Measurements from ENCODE around the gene VPS18.

VPS18 gene

DNA sequence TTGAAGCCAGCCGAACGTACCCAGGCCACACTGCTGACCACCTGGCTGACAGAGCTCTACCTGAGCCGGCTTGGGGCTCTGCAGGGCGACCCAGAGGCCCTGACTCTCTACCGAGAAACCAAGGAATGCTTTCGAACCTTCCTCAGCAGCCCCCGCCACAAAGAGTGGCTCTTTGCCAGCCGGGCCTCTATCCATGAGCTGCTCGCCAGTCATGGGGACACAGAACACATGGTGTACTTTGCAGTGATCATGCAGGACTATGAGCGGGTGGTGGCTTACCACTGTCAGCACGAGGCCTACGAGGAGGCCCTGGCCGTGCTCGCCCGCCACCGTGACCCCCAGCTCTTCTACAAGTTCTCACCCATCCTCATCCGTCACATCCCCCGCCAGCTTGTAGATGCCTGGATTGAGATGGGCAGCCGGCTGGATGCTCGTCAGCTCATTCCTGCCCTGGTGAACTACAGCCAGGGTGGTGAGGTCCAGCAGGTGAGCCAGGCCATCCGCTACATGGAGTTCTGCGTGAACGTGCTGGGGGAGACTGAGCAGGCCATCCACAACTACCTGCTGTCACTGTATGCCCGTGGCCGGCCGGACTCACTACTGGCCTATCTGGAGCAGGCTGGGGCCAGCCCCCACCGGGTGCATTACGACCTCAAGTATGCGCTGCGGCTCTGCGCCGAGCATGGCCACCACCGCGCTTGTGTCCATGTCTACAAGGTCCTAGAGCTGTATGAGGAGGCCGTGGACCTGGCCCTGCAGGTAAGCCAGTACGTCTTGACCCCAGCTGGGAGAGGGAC, 6.2 kb downstream of the VPS18 start:
- DNase-seq (ENCODE audit: low read depth in 2 of 2), result no peak

DNA sequence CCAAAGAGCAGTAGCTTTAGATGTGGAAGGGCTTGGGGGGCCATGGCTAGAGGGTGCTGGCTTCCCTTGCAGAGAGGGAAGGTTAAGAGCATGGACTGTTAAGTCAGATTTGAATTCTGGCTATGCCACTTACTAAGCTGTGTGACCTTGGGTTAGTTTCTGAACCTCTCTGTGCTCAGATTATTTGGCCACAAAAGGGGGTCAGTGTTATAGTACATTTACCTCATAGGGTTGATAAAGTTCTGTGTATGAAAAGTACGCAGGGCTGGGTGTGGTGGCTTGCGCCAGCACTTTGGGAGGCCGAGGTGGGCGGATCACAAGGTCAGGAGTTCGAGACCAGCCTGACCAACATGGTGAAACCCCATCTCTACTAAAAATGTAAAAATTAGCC, 6.8 kb downstream of the VPS18 start:
- DNase-seq (ENCODE audit: low read depth in 2 of 2), result no peak

DNA sequence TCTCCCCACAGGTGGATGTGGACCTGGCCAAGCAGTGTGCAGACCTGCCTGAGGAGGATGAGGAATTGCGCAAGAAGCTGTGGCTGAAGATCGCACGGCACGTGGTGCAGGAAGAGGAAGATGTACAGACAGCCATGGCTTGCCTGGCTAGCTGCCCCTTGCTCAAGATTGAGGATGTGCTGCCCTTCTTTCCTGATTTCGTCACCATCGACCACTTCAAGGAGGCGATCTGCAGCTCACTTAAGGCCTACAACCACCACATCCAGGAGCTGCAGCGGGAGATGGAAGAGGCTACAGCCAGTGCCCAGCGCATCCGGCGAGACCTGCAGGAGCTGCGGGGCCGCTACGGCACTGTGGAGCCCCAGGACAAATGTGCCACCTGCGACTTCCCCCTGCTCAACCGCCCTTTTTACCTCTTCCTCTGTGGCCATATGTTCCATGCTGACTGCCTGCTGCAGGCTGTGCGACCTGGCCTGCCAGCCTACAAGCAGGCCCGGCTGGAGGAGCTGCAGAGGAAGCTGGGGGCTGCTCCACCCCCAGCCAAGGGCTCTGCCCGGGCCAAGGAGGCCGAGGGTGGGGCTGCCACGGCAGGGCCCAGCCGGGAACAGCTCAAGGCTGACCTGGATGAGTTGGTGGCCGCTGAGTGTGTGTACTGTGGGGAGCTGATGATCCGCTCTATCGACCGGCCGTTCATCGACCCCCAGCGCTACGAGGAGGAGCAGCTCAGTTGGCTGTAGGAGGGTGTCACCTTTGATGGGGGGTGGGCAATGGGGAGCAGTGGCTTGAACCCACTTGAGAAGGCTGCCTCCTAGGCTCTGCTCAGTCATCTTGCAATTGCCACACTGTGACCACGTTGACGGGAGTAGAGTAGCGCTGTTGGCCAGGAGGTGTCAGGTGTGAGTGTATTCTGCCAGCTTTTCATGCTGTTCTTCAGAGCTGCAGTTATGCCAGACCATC, 8.6 kb downstream of the VPS18 start:
- DNase-seq (ENCODE audit: low read depth in 2 of 2), result no peak

DNA sequence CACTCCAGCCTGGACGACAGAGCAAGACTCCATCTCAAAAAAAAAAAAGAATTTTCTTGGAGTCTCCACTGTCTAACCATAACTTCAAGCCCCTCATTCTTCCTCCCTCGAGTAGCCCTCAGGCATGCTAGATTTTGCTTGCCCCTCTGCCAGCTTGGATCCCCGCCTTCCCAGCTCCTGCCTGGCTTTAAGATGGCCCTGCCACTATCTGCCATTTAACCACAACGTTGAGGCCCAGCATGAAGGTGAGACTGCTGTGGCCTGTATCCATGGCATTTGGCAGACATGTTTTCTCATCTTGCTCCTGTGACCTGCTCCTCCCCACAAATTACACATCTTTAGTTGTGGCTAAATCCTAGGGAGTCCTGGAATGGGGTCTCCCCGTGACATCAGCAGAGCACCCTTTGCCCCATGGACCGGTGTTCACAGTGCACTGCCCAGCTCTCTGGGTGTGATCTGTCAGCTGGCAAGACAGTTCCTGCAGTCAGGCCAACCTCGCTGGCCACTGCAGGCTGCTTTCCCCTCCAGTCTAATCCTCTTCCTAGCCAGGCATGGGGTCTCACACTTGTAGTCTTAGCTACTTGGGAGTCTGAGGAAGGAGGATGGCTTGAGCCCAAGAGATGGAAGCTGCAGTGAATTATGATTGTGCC, 10.4 kb downstream of the VPS18 start:
- DNase-seq (ENCODE audit: low read depth in 2 of 2), result no peak

DNA sequence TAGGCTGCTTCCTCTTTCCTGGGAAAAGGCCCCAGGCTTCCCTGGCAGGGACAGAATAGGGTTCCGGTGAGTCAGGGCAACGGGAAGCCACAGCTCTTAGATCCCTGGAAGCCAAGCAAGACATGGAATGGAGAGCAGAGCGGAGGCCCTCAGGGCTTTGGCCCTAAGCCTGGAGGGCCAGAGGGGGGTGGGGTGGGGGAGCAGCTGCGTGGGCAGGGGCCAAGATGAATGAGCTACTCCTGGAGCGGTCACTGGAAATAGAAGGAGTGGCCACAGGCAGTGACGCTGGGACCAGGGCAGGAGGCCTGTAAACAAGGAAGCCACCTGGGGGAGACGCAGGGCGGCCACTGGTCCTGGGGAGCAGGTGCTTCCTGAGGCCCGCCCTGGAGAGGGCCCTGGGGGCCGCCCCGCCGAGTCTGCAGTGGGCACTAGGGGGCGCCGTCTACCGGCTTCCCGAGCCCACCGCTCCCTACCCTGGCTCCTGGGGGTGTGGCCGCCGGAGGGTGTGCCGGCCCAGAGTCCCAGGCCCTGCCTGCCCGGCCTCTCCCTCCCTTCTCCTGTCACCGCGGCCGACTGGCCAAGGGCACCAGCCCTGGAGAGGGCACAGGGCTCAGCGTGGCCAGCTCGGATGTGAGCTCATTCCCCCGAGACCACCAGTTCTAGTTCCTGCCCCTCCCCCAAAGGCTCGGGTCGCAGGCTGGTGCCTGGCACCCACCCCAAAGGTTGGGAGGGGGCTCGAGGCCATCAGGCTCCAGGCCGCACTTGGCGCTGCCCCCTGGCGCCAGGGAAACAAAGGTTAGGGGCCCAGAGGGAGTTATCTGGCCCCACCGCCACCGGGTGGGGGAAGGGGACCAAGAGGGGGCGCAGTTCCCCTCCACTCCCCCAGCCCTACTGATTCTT, 12.1 kb downstream of the VPS18 start:
- peak; percentile 59 to 78 for DNase-seq (ENCODE audit: low read depth in 2 of 2)

DNA sequence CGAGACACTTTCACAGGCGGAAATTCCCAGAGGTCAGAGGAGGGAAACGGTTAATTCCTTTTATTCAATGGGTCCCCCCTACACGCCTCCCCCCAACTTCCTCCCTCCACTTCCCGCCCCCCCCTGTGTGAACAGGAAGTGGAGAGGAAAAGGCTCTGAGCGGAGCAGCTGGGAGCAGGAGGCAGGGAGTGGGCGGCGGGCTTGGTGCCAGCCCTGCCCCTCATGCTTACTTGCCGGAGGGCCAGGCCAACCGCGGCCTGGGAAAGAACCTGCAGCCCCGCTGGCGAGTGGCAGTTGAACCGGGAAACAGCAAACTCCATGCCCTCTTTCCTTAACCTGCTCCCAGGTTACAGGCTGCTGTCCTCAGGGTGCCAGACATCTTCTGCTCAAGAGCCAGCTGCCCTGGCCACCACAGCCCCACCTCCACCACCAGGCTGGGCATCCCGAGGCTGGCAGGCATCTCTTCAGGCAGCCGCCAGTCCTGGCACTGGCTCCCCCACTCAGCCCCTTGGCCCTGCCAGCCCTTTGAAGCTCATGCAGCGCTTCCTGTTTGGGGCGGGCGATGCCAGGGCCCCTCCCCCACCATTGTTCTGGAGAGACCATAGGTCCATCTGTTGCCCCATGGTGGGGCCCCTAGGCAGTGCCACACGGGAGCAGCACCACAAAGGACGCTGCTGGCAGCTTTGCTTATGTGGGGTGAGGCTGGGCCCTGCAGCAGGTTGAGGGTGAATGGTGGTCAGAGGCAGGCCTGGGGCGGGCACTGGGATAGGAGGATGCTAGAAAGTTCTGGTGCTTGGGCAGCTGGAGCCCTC, 12.9 kb downstream of the VPS18 start:
- DNase-seq (ENCODE audit: low read depth in 2 of 2), result peak in 1 of 2 experiments; percentile 39

DNA sequence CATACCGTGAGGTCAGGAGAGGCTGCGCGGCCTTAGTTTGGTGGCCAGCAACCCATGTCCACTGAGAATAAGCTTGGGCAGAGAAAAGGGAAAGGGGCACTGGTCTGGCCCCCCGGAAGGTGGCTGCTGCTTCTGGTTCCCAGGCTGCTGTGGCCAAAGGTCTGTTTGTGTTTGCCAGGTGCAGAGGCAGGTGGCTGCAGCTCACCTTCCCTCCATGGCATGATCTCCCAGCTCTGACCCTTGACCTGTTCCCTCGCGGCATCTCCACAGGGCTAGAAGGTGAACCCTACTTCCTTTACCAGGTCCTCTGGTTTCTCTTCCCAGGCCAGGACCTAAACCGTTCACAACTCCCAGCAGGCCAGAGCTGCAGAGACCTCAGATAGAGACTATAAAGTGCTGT, 13.8 kb downstream of the VPS18 start:
- DNase-seq (ENCODE audit: low read depth in 2 of 2), result no peak

DNA sequence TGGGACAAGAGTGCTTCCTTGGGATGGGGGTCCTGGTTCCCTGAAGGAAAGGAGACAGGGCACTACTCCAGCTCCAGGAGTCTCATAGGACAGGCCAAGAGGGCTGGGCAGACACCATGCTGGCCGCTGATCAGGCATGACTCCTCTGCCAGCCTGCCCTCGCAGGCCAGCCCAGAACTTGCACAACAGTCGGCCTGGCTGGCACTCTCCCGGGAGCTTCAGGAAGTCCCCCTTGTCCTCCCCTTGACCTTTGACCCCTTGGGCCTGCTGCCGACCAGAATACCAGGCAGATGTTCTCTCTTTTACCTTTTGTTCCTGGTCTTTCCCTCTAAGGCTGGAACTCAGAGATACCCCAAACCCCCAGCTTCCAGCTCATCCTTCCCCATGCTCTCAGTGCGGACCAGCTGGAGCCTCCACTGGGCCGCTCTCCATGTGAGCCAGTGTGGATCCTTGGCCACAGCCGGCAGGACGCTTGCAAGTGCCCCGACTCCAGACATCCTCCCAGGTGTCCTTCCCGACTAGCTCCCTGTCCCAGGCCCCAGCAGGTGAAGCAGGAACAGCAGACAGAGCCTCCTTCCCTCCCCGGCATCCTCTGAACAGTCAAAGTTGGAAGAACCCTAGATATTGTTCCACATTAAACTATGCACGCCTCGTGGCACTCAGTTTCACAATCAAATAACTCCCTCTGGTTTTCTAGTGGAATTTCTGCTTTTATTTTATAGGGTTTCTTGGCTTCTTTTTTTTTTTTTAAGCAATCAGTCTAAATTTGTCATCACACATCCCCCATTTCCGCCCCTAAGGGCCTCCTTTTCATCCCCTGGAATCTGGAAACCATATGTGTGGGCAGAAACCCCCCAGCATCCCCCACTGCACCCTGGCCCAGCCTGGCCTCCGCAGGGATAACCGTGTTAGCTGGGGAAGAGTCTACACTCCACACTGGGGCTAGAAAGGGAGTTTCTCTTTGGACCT, 15.7 kb downstream of the VPS18 start:
- no peak for DNase-seq (ENCODE audit: low read depth in 2 of 2)

DNA sequence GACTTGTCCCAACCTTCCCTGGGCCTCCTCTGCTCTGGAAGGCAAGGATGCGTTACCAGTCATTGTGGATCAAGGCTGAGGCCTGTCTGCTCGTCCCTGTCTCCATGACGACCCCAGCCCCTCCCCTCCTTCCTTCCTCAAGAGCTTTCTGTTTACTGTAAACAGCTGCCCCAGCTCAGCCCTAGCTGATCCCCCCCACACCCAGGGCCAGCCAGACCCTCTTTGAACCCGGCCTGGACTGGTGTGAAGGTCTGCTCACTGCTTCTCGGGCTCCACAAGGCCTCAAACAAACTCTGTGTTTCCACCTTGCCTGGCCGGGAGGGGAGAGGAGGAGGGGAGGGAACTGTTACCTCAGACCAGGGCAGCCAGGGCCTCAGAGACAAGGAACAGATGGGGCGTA, 16.9 kb downstream of the VPS18 start:
- no peak for DNase-seq (ENCODE audit: low read depth in 2 of 2)

DNA sequence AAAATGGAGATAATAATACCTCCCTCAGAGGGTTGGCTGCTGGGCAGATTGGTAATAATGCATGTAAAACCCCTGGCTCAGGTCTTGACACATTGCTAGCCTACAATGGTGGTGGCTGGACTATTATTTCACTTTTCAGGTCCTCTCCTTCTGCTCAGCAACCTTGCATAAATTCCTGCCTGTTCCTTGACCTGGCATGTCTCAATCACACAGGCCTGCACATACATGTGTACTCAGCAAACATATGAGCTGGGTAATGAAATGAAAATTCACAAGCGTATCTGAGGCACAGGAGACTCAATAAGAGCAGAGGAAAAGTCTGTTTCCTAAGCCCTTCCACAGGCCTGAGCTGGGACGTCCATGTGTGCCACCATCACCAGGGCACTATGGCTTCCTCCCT, 17.4 kb downstream of the VPS18 start:
- no peak for DNase-seq (ENCODE audit: low read depth in 2 of 2)

DNA sequence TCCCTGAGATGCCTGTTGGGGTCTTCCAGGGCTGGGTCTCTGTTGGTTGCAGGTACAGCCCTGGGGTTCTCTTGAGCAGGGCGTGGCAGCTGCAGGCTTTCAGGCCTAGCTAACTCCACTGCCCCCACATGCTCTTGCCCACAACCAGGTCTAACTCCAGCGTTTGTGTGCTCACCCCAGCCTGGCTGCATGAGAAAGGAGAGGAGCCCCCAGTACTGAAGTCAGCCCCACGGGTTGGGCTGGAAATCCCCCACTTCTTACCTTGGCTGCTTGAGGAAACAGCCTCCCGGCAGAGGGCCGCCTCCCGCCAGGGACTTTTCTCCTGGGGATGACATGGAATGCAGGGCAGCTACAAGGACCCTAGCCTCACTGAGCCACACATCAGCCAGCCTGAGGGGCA, 18.2 kb downstream of the VPS18 start:
- no peak for DNase-seq (ENCODE audit: low read depth in 2 of 2)

DNA sequence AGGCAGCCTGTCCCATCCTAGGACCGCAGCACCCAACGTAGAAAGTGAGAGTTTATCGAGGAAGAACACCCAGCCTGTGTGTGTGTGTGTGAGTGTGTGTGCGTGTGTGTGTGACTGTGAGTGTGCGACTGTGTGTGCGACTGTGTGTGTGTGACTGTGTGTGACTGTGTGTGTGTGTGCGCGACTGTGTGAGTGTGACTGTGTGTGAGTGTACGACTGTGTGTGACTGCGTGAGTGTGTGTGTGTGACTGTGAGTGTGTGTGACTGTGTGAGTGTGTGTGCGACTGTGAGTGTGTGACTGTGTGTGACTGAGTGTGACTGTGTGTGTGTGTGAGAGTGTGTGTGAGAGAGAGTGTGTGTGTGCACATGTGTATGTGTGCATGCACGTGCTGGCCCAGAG, 19.8 kb downstream of the VPS18 start:
- no peak for DNase-seq (ENCODE audit: low read depth in 2 of 2)

DNA sequence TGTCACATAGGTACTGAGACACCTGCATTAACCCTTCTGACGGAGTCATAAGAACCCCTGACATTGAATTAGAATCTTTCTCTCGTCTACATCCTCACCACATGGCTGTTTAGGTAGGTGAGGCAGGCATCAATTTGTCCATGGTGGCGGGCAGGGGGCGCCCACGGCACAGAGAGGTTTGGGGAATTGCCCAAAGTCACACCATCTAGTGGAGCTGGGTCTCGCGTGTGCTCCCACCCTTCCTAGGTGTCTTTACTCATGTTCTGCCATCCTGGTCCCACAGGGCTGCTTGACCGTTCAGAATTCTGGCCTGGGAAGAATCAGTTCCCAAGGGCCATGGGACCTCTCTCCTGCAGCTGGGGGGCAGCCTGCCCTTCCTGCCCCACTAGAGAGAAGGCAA, 20.2 kb downstream of the VPS18 start:
- DNase-seq (ENCODE audit: low read depth in 2 of 2), result no peak

DNA sequence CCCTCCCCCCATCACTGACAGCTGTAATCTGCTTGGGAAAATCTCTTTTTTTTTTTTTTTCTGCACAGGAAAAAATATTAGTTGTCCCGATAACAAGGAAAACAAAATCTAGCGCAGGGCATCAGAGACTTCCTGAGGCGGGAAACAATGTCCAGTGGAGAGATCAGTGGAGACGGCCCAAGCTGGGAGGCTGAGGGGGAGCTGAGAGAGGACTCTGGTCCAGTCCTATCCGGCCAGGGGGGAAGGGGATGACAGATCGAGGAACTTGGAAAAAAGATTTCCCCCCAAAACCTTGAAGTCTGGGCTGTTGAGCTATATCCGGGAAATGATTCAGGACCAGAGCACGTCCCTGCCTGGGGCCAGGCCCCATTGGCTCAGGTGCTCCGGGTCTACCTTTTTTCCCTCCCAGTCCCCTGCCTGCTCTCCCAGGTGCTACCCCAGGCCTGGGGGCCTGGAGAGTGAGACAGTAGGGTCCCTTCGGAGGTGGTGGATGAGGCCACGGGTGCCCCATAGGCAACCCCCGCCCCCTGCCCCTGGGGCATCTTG, 20.9 kb downstream of the VPS18 start:
- DNase-seq (ENCODE audit: low read depth in 2 of 2), result no peak

DNA sequence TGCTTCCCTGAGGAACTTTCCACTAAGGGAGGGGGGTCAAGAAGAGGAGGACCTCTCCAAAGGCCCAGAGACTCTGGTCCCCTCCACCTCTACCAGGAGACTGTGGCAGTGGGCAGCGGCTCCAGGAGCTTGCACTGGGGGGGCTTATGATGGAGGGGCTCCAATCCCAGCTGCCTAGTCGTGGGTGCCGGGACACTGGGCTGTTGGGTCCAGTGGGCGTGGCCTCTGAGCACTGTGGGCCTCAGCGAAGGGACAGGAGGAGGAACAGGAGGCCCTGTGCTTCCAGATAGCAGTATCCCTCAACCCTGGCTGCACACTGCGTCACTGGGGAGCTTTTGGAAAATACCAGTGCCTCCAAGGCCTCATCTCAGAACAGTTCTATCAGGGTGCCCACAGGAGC, 21.4 kb downstream of the VPS18 start:
- DNase-seq (ENCODE audit: low read depth in 2 of 2), result no peak

DNA sequence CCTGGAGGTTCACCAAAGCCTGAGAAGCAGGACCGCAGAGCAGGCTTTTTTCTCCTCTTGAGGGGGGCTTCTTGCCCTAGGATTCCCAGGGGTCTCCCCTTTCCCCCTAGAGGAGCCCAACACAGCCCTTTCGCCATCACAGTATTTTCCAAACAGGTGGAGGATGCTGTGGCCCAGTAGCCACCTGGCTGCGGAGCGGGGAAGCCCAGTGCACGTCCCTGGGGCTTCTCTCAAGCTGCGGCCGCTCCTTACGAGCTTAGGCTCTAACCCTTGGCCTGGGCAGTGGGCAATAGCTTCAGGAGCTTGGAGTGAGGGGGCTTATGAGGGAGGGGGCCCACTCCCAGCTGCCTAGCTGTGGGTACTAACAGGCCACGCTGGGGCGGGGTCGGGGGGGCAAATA, 23.3 kb downstream of the VPS18 start:
- DNase-seq (ENCODE audit: low read depth in 2 of 2), result no peak

DNA sequence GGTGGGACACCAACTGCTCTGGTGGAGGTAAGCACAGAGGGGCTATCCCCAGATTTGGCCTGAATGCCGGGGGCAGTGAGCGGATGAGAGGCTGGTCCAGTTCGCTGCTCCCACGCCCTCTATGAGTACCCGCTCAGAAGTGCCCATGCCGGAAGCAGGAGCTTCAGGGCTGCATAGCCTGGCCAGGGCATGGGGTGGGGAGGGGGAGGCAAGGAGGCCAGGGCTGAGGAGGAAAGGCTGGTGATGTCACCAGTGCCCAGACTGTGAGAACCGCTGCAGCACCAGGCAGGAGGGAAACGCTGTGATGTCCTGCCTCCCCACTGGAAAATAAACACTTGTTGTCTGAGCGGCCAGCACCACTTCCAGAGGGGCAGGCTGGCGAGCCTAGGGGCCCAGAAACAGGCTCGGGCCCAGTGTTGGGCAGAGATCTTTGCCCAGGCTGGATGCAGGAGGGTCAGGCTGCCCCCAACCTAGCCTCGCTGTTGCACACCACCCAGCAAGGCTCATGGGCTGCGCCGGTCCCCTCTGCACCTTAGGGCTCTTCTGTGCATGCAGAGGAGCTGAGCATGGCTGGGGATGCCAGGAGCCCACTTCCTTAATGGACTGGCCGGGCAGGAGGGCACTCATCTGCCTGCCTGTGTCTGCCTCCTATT, 24.0 kb downstream of the VPS18 start:
- no peak for DNase-seq (ENCODE audit: low read depth in 2 of 2)

DNA sequence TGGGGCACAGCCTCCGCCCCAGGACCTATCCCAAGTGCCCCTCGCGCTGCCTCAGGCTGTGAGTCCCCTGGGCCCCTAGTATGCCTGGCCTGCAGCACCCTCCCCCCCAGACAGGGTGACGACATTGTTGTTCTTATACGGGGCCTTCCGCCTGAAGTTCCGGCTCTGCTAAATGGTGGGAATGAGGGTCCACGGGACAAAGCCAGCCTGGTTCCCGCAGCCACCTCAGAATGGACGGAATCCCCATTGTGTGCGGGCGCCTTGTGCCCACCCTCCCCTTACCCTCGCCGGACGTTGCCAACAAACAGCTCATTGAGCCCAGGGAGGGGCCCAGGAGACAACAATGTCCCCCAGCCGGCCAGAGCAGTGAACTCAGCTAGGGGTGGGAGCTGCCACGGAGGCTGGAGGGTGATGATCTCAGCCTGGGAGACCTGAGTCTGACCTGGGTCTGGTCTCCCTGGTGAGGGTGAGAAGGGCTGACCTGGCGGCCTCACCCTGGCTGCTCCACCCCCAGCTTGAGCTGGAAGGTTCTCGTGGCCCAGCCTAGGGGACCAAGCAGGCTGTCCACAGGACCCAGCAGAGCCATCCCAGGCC, 24.6 kb downstream of the VPS18 start:
- DNase-seq (ENCODE audit: low read depth in 2 of 2), result no peak
